HG03060 (cell line): ENCODE data around the gene BCAN.

Source experiments
- ATAC-seq: cut with Tn5 transposase; IDR thresholded peaks from one replicate; pipeline ENCODE4 v1.9.1; 2021; ENCODE audit warnings: low read depth, moderate number of reproducible peaks; ENCODE audit not compliant: unreplicated experiment

BCAN gene

DNA sequence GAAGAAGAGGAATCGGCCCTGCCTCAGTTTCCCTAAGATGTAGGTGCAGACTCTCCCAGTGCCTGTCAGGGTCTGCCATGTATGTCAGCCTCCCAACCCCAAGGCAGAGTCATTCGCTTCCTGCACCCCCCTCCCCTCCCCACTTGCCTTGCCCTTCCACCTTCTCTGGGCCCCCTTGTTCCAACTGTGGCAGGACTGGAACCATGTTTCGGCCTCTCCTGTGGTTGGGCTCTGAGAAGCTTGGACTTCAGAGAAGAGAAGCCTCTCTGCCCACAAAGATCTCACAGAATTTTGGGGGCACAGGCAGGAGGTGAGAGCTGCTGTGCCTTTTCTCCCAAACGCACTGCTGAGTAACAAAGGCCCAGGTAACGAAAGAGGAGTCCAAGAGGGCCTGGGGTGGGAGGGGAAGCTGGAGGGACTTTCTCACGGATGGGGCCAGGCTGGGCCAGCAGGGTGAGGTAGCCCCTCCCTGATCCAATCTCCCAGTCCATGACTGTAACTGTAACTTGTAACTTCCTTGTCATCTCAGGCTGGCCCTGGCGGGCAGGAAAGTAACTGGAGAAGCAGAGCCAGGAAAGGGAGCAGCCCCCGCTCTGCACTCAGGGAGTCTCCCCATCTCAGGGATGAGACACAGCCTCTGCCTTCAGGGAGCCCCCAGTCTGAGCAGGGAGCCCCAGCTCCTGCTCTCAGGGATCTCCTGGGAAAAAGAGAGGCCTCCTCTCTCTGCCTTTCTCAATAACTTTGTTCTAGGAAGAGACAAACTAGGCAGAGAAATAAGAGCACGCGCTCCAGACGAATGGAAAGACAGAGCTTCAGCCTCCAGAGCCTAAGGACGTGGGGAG lies 52.2 kb downstream of the BCAN start:
- no peak for ATAC-seq

DNA sequence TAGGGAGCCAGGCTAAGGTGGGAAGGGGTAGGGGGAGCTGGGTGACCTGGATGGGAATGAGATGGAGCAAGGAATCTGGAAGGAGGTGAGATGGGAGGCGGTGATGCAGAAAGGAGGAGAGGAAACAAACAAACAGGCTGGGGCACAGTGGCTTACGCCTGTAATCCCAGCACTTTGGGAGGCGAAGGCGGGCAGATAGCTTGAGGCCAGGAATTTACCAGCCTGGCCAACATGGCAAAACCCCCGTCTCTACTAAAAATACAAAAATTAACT lies 52.7 kb downstream of the BCAN start:
- no peak for ATAC-seq

DNA sequence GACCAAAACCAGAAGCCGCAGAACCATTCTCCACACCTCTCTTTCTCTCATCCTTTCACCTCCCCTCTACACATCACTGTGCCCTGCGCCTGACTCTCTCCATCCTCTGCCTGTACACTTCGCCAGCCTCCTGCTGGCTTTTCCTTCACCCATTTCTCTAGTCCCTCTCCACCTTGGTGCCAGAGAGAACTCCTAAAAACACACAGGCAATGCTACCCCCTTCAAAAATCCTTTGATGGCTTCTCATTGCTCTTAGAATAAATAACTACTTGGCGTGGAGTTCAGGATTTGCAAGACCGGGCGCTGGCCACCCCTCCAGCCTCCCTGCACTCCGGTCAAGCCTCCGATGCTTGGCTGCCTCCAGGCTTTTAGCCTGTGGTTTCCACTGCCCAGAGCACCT lies 54.8 kb downstream of the BCAN start:
- no peak for ATAC-seq

DNA sequence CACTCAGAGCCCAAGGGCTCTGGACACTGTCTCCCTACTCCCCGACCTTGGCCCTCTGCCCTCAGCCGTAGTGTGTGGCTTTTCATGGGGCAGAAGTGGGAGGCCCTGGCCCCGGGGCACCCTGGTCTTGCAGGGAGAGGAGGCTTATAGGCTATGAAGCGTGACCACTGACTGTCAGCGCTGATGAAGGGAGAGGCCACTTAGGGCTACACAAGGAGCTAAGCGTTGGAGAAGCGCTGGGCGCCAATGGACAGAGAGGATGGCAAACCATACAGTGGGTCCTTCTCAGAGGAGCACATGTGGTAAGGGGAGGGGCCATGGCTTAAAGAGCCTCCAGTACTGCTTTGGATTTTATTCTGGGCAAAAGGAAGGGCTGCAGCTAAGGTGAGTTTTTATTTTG lies 55.6 kb downstream of the BCAN start:
- ATAC-seq: no peak

DNA sequence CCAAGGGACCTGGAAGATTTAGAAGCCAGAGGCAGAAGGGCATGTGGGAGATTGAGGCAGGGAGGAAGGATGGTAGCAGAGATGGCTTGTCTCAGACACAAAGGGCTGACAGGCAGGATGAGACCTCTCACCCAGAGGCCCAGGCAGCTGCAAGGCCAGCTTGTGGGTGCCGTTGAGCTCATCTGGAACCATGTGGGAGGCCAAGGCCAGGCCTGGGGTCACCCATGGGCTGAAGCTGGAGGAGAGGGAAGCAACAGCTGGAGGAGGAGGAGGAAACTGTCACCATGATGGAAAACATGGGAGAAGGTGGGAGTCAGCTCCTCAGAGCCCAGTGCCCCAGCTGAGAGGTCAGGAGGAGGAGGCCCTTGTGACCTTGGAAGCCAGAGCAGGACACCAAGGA lies 57.1 kb downstream of the BCAN start:
- no peak for ATAC-seq

DNA sequence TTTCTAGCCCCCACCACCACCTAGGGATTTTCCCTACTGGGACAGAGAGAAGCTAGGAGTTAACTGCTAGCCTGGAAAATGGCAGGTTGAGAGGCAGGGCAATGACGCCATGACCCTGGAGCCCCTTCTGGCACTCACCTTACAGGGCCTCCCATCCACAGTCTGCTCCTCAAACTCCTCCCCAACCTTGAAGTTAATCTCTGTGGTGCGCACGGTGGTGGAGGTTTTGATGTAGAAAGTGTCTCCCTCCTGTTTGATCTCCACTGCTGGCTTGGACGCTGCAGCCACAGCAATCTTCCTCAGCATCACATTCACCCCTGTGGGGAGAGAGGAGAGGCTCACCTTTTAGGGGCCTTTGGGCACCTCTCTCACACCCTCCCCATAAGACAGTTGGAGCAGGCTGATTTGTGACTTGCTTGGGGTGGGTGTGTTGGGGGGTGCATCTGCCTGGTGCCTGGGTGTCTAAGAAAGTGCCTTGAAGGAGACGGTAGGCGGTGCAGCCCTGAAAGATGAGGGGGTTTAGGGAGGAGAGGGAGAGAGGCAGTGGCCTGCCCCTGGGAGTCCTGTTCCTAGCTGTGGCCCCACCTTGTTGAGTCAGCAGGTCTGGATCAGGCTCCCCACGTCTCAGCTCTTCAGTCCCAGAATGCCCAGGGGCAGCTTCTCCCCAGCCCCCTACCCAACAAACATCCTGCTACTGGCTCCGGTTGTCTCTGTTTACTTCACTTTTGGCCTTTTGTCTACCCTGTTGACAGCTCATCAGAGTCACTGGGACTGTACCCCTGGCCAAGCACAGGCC lies 59.0 kb downstream of the BCAN start:
- no peak for ATAC-seq

DNA sequence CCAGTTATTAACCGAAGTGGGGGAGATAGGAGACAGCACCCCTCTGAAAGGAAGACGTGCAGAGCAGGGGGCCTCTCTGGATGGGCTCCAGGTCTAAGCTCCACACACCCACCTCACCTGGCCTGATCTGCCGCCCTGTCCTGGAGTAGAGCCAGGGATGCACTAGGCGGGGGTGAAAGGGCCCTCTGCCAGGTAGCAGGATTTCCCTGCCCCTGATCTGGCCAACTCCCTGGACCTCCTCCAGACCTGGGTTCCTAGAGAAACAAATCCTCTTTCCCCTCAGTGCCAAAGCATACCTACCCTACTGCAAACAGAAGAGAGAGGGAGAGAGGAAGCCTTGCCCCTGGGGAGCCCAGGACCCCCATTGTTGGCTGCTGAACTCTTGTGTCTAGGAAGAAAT lies 61.4 kb downstream of the BCAN start:
- no peak for ATAC-seq

DNA sequence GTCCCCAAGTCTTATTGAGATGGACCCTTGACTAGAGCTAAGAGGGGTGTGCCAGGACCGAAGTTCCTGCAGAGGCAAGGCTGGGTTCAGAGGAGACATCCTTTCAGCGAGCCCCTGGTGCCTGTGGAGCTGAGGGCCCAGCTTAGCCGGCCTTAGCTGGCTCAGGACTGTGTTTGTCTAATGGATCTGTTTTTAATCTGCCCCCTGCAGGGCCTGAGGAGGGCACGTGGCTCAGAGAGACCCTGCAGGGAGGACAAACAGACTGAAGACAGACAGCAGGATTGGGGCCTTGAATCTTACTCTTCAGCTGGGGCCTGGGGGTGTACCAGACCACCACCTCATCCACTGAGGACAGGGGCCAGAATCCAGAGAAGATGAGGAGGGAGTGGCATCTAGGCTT lies 61.8 kb downstream of the BCAN start:
- no peak for ATAC-seq

DNA sequence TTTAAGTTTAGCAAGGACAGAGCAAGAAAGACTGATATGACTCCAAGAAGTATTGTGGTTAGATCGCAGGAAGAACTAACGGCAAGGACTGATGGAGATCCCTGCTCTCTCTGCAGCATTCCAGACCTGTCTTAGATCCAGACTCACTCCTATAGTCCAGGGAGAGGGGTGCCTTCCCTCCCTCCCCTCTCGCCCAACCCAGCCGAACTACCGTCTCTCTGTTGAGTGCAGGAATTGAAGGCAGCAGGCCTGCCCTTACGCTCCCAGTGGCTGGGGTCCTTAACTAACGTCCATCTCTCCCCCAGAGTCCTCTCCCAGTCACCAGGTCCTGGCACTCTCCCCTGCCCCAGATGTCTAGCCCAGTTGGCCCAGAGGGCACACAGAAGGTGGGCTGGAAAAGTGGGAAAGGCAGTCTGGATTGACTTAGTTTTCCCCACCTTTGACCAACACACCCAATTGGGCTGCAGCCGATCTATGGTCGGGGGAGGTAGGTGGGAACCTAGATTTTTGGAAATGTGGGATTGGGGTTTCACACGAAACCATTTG lies 62.3 kb downstream of the BCAN start:
- ATAC-seq: no peak

DNA sequence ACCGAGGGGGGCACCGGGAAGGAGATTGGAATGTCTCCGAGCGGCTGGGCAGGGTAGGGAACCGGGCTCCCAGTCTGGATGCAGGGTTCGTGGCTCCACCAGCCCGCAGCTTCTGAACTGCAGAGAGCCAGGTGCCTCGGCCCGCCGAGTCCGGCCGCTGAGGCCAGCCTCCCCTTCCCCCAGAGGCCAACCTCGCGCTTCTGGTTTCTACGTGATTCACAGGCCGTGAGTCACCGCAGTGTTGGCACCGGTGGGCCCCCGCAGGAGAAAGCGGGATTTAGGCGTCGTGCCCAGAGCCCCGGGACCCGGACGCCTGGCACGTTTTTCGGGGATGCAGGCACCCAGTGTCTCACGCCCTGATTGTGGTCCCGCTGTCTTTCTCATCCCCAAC lies 63.0 kb downstream of the BCAN start:
- ATAC-seq: no peak

DNA sequence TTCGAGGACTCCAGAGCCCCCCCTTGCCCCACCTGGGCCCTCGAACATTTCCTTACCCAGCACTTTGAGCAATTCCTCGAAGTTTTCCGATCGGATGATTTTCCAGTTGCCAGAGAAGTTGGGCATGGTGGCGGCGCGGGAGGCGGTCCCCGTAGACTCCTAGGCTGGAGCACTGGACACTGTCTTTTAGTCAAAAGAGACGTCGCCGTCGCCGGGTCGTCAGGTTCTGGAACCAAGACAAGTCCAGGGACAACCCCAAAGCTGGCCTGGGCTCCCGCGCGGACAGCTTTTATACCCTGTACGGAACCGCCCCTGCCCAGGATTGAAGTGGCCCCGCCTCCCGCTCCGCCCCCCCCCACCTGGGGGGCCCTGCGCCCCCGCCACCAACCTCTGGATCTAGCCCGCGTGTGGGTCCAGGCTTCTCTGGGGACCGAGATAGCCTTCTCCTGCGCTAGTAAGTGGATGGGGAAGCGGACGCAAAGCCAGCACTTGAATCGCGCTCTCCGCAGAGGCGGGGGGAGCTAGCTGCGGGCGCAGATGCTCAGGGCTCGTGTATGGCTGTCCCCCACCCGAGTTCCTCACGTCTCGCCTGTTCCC lies 63.5 kb downstream of the BCAN start, which contains the start of gene CRABP2:
CRABP2 (minus strand) TSS at position 263 of the 597 bp plus-strand sequence; CDS start at position 126, 137 bp downstream.
- no peak for ATAC-seq

DNA sequence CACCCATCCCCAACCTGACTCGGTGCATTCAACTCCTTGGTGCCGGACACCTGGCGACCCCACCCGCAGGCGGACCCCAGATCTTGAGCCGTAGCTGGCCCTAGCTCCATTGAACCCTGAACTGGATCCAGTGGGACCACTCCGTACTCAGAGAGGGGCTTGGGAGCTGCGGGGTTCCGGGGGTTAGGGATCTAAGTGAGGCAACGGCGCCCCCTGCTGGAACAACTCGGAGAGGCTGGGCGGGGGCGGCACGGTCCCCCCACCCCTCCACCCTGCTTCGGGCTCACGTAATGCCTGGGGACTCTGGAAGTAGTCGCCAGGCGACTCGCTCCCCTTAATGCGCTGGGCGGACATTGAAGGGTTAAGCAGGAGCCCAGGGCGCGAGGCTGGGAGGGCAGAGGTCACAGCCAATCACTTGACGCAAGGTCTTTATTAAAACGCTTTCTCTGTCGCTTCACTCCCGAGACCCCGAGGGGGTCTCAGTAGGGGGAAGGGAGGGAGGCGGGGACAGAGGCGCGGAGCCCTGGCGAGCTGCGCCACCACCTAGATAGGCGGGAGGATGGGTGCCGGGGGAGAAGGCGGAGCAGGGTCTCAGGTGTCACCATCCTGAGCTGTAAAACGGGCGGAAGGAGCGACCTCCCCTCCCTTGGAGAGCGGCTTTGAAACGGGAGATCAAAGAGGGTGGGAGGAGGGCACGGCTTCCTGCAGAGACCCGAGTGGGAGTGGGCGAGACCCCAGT lies 64.2 kb downstream of the BCAN start:
- no peak for ATAC-seq

DNA sequence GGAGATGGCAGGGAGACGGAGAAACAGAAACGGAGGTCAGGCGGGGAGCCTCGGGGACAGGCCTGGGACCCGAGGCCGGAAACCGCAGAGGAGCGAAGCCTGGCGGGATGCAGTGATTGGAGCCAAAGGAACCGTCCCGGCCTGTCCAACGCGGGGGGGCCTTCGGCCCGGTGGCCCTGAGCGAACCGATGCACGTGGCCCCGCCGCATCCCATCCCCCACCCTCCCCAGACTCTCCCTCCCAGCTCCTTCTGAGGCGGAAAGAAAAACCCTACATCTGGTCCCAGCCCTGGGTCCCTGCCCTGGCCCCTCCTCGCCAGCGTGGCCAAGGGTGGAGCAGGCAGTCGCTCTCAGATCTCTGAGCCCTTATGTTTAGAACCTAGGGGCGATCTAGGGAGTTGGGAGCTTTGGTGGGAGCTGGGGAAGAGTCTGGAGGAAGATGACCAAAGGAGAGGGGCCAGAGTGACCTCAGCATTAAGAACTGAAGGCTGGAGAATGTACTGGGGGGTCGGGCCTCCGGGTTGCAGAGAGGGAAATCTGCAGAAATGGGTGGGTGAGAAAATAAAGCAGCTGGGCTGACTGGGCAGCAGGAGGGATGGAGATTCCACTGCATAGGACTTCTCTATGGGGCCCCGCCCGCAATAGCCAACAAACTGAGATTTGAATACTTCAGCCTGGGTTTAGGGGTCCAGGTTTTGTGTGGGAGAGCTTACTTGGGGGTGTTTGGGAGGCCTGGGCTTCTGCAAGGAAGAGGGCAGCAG lies 64.9 kb downstream of the BCAN start:
- no peak for ATAC-seq

DNA sequence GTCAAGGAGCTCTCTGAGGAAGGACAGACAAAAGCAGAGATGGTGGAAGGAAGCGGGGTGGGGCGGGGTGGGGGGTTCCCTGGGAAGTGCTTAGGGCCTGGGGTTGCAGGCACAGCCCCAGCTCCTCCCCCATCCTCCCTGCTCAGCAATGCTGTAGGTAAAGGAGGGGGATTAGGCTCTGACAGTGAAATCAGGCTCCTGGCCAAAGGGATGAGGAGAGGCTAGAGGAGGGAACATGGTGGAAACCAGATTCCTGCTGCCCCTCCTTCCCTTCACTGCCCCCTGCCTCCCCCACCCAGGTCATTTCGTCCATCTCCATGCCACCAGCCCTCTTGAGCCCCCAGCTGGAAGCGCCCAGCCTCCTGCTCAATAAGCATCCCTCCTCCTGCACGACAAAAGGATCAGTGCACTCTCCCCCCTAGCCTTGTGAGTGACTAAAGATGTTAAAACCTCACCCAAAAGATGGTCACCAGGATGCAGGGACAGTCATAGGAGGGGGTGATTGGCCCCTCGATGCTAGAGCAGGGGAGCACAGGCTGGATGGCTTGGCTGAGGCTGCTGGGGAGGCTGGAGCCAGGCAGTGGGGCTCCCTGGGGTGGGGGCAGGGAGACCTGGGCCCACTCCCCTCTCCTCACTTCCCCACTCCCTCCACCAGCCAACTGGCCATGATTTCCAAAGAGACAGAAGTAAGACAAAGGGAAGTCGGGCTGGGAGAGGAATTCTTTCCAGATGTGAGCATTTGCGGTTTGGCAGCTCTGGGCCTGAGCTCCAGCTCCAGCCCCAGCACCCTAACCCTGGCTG lies 65.7 kb downstream of the BCAN start:
- no peak for ATAC-seq

DNA sequence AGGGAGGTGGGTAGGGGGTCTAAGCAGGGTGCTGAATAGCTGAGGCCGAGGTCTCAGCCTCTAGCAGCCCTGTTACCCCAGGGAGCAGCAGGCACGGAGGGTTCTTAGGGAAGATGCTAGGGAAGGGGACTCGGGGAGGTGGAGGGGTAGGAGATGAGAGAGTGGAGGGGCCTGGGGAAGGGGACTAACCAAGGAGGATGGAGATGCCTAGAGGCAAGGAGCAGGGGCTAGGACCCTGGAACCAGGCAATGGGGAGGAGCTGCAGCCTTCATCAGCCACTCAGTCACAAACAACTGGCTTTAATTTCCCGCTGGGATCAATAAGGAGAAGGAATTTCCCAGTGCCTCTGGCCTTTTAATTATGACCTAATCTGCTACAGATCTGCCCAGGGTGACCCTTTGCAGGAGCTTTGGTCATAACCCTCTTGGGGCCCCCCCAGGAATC lies 66.3 kb downstream of the BCAN start:
- ATAC-seq: no peak

DNA sequence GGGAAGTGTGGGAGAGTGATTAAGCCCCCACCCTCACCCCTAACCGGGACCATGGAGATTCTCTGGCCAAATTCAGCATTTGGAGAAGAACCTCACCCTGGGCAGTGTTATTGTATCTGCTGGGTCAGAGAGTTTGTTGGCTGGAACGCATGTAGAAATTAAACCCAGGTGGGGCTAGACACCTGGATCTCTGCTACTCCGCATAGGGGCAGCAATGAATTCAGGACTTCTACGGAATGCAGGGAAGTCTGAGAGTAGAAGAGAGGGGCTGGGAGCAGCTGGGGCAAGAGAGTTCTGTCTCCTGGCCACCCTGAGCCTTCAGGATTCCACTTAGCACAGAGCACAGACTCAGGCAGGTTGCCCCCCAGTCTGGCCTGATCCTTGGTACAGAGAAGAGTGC lies 67.1 kb downstream of the BCAN start:
- no peak for ATAC-seq
